HCT116 (cell line): ENCODE measurements around the gene ZEB2. TPM values are rescaled to one million over a fixed set of nuclear protein-coding genes. Genes with fewer than 3 reads are reported as not detected.

Experiments used
- ATAC-seq: fragments of 200-7000 bp; cut with Tn5 transposase; 2 replicates; pipeline ENCODE4 v1.9.1; 2020; ENCODE audit warnings: mild to moderate bottlenecking, moderate library complexity
- BruUV-seq: library from RNA; stranded (reverse); fragments of 400-500 nt; replicated peaks from 2 replicates; lab custom pipeline; 2021; lab: Mats Ljungman, UMichigan
- CTCF ChIA-PET: fragments of 300-600 bp; sonication (Branson Sonifier 250); formaldehyde crosslinking; loops from one replicate; lab custom pipeline; 2021; ENCODE audit warnings: antibody characterized with exemption; lab: Charles Lee
- POLR2A ChIA-PET: fragments of 300-600, 350-600 bp; sonication (Branson Sonifier 250); formaldehyde crosslinking; loops from one replicate; lab custom pipeline; 2021; ENCODE audit warnings: antibody characterized with exemption; lab: Charles Lee
- RAD21 ChIA-PET, 2 experiments: fragments of 300-600 bp; sonication (Branson Sonifier 250); formaldehyde crosslinking; loops; one replicate each; lab custom pipeline; 2023; ENCODE audit warnings: low total read pairs in 2 of 2; ENCODE audit not compliant: uncharacterized antibody in 2 of 2, unreplicated experiment in 2 of 2, low non-redundant PET in 1 of 2; lab: Charles Lee
- DNase-seq: peaks from one replicate; pipeline ENCODE4 v3.0.0-alpha.2; 2010; ENCODE audit warnings: low read depth, low spot score
- H2AFZ ChIP-seq: fragments of 200-600 bp; shearing (Covaris generic), sonication (generic); 2 replicates; pipeline ENCODE4 v1.6.1; 2017; ENCODE audit warnings: low read depth, mixed run types, mixed read lengths, antibody characterized with exemption, low read length; ENCODE audit not compliant: poor library complexity, severe bottlenecking
- H3K27ac ChIP-seq: 2 replicates; pipeline ENCODE4 v1.5.1; 2012; ENCODE audit warnings: low read depth, low read length
- H3K27me3 ChIP-seq: fragments of 200-600 bp; sonication (generic); 2 replicates; pipeline ENCODE4 v1.6.1; 2016; ENCODE audit warnings: mixed run types, low read length, mixed read lengths; ENCODE audit not compliant: insufficient read depth
- H3K36me3 ChIP-seq, 2 experiments: fragments of 200-500 bp in 1 of 2; fragments of 200-600 bp in 1 of 2; sonication (Bioruptor generic) in 1 of 2; sonication (generic) in 1 of 2; 2 replicates each; pipeline versions ENCODE4 v1.5.1 to v1.6.1; 2014 to 2016; ENCODE audit warnings: low read length in 2 of 2, inconsistent platforms in 1 of 2, mixed read lengths in 1 of 2, mixed run types in 1 of 2; ENCODE audit not compliant: insufficient read depth in 2 of 2, control insufficient read depth in 1 of 2
- H3K4me1 ChIP-seq, 2 experiments: fragments of 200-600 bp in 1 of 2; sonication (generic) in 1 of 2; 2 replicates each; pipeline versions ENCODE4 v1.5.1 to v1.6.1; 2012 to 2017; ENCODE audit warnings: low read length in 2 of 2, inconsistent platforms in 1 of 2, mild to moderate bottlenecking in 1 of 2, mixed read lengths in 1 of 2, mixed run types in 1 of 2, moderate library complexity in 1 of 2; ENCODE audit not compliant: insufficient read depth in 2 of 2, control insufficient read depth in 1 of 2
- H3K4me2 ChIP-seq: fragments of 200-600 bp; sonication (generic); 2 replicates; pipeline ENCODE4 v1.6.1; 2017; ENCODE audit warnings: mixed run types, low read length, mixed read lengths
- H3K4me3 ChIP-seq, 2 experiments: fragments of 200-600 bp in 1 of 2; sonication (generic) in 1 of 2; replicated peaks in 1 of 2; 2 replicates each; pipeline ENCODE4 v1.5.1; 2011 to 2016; ENCODE audit warnings: low read length in 2 of 2, control low read depth in 1 of 2, low read depth in 1 of 2, mild to moderate bottlenecking in 1 of 2, mixed read lengths in 1 of 2, mixed run types in 1 of 2
- H3K79me2 ChIP-seq: fragments of 200-600 bp; sonication (generic); 2 replicates; pipeline ENCODE4 v1.6.1; 2017; ENCODE audit warnings: mild to moderate bottlenecking, mixed run types, low read length, moderate library complexity, mixed read lengths; ENCODE audit not compliant: insufficient read depth
- H3K9ac ChIP-seq: fragments of 200-600 bp; sonication (generic); 2 replicates; pipeline ENCODE4 v1.6.1; 2016; ENCODE audit warnings: low read length, mixed read lengths
- H3K9me2 ChIP-seq: fragments of 200-600 bp; sonication (generic), shearing (Covaris generic); 2 replicates; pipeline ENCODE4 v1.6.1; 2017; ENCODE audit warnings: mixed run types, mild to moderate bottlenecking, moderate library complexity; ENCODE audit not compliant: insufficient read depth
- H3K9me3 ChIP-seq, 2 experiments: fragments of 200-500 bp in 1 of 2; fragments of 200-600 bp in 1 of 2; sonication (Bioruptor generic) in 1 of 2; sonication (generic) in 1 of 2; 2 replicates each; pipeline ENCODE4 v1.6.1; 2014 to 2017; ENCODE audit warnings: low read length in 2 of 2, mixed read lengths in 2 of 2, inconsistent platforms in 1 of 2, low read depth in 1 of 2, mild to moderate bottlenecking in 1 of 2, mixed run types in 1 of 2, moderate library complexity in 1 of 2; ENCODE audit not compliant: control insufficient read depth in 1 of 2, insufficient read depth in 1 of 2
- H4K20me1 ChIP-seq: fragments of 200-600 bp; sonication (generic), shearing (Covaris generic); 2 replicates; pipeline ENCODE4 v1.6.1; 2017; ENCODE audit warnings: mixed run types, mild to moderate bottlenecking, moderate library complexity; ENCODE audit not compliant: insufficient read depth
- CBX3 ChIP-seq: IDR thresholded peaks from 2 replicates; pipeline ENCODE4 v1.6.1; 2012; ENCODE audit warnings: low read depth
- EZH2 ChIP-seq: fragments of 200-600 bp; sonication (generic); IDR thresholded peaks from 2 replicates; pipeline ENCODE4 v1.6.1; 2017; ENCODE audit warnings: antibody characterized with exemption, mixed run types
- FOSL1 ChIP-seq: IDR thresholded peaks from 2 replicates; pipeline ENCODE4 v1.6.1; 2012; ENCODE audit warnings: low read depth
- POLR2A ChIP-seq: IDR thresholded peaks from 2 replicates; pipeline ENCODE4 v1.7.0; 2011; ENCODE audit warnings: borderline replicate concordance; ENCODE audit not compliant: insufficient read depth, insufficient read length; ENCODE audit errors: extremely low read depth
- POLR2AphosphoS5 ChIP-seq: IDR thresholded peaks from 2 replicates; pipeline ENCODE4 v1.6.1; 2011; ENCODE audit warnings: mild to moderate bottlenecking, low read depth, low read length, moderate library complexity
- RAD21 ChIP-seq: IDR thresholded peaks from 2 replicates; pipeline ENCODE4 v1.6.1; 2012; ENCODE audit warnings: low read depth, mild to moderate bottlenecking
- SIN3A ChIP-seq: IDR thresholded peaks from 2 replicates; pipeline ENCODE4 v1.6.1; 2012; ENCODE audit warnings: low read depth
- SP1 ChIP-seq: IDR thresholded peaks from 2 replicates; pipeline ENCODE4 v1.6.1; 2012; ENCODE audit warnings: low read depth
- TCF7L2 ChIP-seq: IDR thresholded peaks from 2 replicates; pipeline ENCODE4 v1.7.0; 2011; ENCODE audit warnings: borderline replicate concordance, inconsistent platforms; ENCODE audit not compliant: insufficient read depth, insufficient read length; ENCODE audit errors: extremely low read depth
- YY1 ChIP-seq: IDR thresholded peaks from 2 replicates; pipeline ENCODE4 v1.6.1; 2011; ENCODE audit warnings: low read length, low read depth, moderate library complexity, mild to moderate bottlenecking; ENCODE audit not compliant: insufficient replicate concordance; ENCODE audit errors: extremely low read depth
- ZFX ChIP-seq: fragments of 450-650 bp; IDR thresholded peaks from 2 replicates; pipeline ENCODE4 v1.6.1; 2017
- ZNF274 ChIP-seq: fragments of 200-500 bp; sonication (Bioruptor generic); IDR thresholded peaks from 2 replicates; pipeline ENCODE4 v1.6.1; 2014; ENCODE audit warnings: mild to moderate bottlenecking, low read depth, low read length, inconsistent platforms
- intact Hi-C: fragments of 100-400 bp; cut with micrococcal nuclease; formaldehyde crosslinking; loops from 2 replicates; pipeline ENCODE4 v1.10.0; 2022
- total RNA-seq: library from RNA; stranded (reverse); gene quantifications from one replicate; pipeline ENCODE4 v1.2.1, GENCODE V29; 2021; ENCODE audit not compliant: unreplicated experiment
- TF ChIP-seq, protein P1 (sequence below): IDR thresholded peaks from 2 replicates; pipeline ENCODE4 v1.6.1; 2011; ENCODE audit warnings: mild to moderate bottlenecking, low read length, moderate library complexity; ENCODE audit not compliant: insufficient replicate concordance; ENCODE audit errors: extremely low read depth
- TF ChIP-seq, protein P2 (sequence below): IDR thresholded peaks from 2 replicates; pipeline ENCODE4 v1.6.1; 2012; ENCODE audit warnings: low read depth

Gene ZEB2
- total RNA-seq, 1 experiment from 2014 or later: 0.81 TPM

DNA sequence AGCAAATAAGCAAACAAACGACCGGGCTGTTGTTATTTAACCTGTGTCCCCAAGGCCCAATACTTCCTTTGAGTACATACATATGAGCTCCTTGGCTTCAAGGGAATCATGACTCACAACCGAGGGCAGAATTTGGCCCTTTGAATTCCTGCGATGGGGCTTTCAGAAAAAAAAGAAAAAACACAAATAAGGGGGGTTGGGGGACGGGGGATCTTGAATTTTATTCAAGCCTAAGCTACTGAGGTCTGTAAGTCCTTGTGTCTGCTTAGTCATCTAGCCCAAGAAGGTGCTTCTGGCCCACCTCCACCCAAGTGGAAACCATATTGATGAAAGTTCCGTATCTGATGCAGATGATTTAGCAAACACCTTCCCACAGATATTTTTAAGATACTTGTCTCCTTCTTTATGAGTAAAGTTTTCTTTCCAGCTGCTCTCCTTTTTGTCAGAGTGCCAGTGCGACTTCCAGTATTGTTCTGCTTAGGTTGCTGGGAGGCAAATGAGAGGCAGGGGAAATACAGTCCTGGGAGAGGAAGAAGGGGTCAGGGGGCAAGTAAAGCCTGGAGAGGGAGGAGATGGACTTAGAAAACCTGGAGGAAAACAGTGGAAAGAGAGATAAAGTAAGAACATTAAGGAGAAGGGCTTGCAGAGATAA lies 169.6 kb downstream of the ZEB2 start:
- Histone ChIP-seq H3K9me3 (no peaks in the 10 kb centered on the region), H2AFZ (peak overlapping the region; percentile 66), H3K9me2 (no peaks in the 10 kb centered on the region), H3K4me3 (no peak overlapping the region), H3K27ac (no peak overlapping the region), H3K79me2 (no peaks in the 10 kb centered on the region), H3K36me3 (no peaks in the 10 kb centered on the region), H3K4me1 (peaks cover 2 to 4% of the 10 kb centered on the region in 2 experiments; a peak in 1 of 4 replicates), H4K20me1 (no peaks in the 10 kb centered on the region), H3K27me3 (no peaks in the 10 kb centered on the region), H3K9ac (no peak overlapping the region), H3K4me2 (no peak overlapping the region)
- no TSS peak for BruUV-seq
- ChIA-PET RAD21 (no interaction called here), CTCF (no interaction called here), POLR2A (no interaction called here)
- no peak for ATAC-seq
- intact Hi-C loops: no loop called here
- DNase-seq: no peak
- no peak for TF ChIP-seq YY1
- TF ChIP-seq ZNF274: no peak
- TF ChIP-seq POLR2A: no peak
- TF ChIP-seq POLR2AphosphoS5: no peak
- TF ChIP-seq SIN3A: no peak
- TF ChIP-seq, protein P1, sequence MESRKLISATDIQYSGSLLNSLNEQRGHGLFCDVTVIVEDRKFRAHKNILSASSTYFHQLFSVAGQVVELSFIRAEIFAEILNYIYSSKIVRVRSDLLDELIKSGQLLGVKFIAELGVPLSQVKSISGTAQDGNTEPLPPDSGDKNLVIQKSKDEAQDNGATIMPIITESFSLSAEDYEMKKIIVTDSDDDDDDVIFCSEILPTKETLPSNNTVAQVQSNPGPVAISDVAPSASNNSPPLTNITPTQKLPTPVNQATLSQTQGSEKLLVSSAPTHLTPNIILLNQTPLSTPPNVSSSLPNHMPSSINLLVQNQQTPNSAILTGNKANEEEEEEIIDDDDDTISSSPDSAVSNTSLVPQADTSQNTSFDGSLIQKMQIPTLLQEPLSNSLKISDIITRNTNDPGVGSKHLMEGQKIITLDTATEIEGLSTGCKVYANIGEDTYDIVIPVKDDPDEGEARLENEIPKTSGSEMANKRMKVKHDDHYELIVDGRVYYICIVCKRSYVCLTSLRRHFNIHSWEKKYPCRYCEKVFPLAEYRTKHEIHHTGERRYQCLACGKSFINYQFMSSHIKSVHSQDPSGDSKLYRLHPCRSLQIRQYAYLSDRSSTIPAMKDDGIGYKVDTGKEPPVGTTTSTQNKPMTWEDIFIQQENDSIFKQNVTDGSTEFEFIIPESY: no peak
- TF ChIP-seq TCF7L2: no peak
- no peak for TF ChIP-seq RAD21
- TF ChIP-seq SP1: no peak
- TF ChIP-seq EZH2: no peak
- TF ChIP-seq FOSL1: no peak
- no peak for TF ChIP-seq ZFX
- no peak for TF ChIP-seq CBX3
- TF ChIP-seq, protein P2, sequence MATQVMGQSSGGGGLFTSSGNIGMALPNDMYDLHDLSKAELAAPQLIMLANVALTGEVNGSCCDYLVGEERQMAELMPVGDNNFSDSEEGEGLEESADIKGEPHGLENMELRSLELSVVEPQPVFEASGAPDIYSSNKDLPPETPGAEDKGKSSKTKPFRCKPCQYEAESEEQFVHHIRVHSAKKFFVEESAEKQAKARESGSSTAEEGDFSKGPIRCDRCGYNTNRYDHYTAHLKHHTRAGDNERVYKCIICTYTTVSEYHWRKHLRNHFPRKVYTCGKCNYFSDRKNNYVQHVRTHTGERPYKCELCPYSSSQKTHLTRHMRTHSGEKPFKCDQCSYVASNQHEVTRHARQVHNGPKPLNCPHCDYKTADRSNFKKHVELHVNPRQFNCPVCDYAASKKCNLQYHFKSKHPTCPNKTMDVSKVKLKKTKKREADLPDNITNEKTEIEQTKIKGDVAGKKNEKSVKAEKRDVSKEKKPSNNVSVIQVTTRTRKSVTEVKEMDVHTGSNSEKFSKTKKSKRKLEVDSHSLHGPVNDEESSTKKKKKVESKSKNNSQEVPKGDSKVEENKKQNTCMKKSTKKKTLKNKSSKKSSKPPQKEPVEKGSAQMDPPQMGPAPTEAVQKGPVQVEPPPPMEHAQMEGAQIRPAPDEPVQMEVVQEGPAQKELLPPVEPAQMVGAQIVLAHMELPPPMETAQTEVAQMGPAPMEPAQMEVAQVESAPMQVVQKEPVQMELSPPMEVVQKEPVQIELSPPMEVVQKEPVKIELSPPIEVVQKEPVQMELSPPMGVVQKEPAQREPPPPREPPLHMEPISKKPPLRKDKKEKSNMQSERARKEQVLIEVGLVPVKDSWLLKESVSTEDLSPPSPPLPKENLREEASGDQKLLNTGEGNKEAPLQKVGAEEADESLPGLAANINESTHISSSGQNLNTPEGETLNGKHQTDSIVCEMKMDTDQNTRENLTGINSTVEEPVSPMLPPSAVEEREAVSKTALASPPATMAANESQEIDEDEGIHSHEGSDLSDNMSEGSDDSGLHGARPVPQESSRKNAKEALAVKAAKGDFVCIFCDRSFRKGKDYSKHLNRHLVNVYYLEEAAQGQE: no peak
